CD14-positive monocyte (primary cell): ENCODE data around the gene PROS1. TPM values are rescaled to one million over a fixed set of nuclear protein-coding genes. Genes with fewer than 3 reads are reported as not detected.

Source experiments
- DNase-seq, 3 donors: peaks; one replicate each; pipeline ENCODE4 v3.0.0-alpha.2; 2011 to 2022
- H2AFZ ChIP-seq: 2 replicates; pipeline ENCODE4 v1.6.0; 2012; ENCODE audit warnings: mild to moderate bottlenecking, low read depth, low read length, inconsistent platforms; ENCODE audit not compliant: insufficient read depth, poor library complexity, severe bottlenecking
- H3K27ac ChIP-seq, 2 donors: 1 replicate in 1 of 2; 2 replicates in 1 of 2; pipeline ENCODE4 v1.5.1; 2012 to 2013; ENCODE audit warnings: low read length in 2 of 2, control low read depth in 1 of 2, inconsistent platforms in 1 of 2, low read depth in 1 of 2, mild to moderate bottlenecking in 1 of 2
- H3K27me3 ChIP-seq, 2 donors: one replicate each; pipeline versions ENCODE4 v1.6.0 to v1.6.1; 2011 to 2013; ENCODE audit warnings: low read length in 2 of 2; ENCODE audit not compliant: control insufficient read depth in 2 of 2, insufficient read depth in 2 of 2
- H3K36me3 ChIP-seq, 2 donors: replicated peaks in 1 of 2; 1 replicate in 1 of 2; 2 replicates in 1 of 2; pipeline versions ENCODE4 v1.5.1 to v1.6.1; 2012 to 2013; ENCODE audit warnings: low read length in 2 of 2, control low read depth in 1 of 2, inconsistent platforms in 1 of 2, mild to moderate bottlenecking in 1 of 2; ENCODE audit not compliant: insufficient read depth in 2 of 2, control insufficient read depth in 1 of 2
- H3K4me1 ChIP-seq, 2 donors: 1 replicate in 1 of 2; 2 replicates in 1 of 2; pipeline versions ENCODE4 v1.5.1 to v1.6.1; 2012 to 2013; ENCODE audit warnings: low read length in 2 of 2, control low read depth in 1 of 2, inconsistent platforms in 1 of 2, mild to moderate bottlenecking in 1 of 2, moderate library complexity in 1 of 2; ENCODE audit not compliant: insufficient read depth in 2 of 2, control insufficient read depth in 1 of 2
- H3K4me2 ChIP-seq: replicated peaks from 2 replicates; pipeline ENCODE3; 2012; ENCODE audit warnings: low read length, moderate library complexity, mild to moderate bottlenecking; ENCODE audit not compliant: poor library complexity, severe bottlenecking; ENCODE audit errors: extremely low read depth
- H3K4me3 ChIP-seq, 3 experiments: fragments of 200-600 bp in 1 of 3; sonication (generic) in 1 of 3; replicated peaks in 1 of 3; 1 replicate in 2 of 3; 2 replicates in 1 of 3; pipeline ENCODE4 v1.5.1; 2011 to 2013; ENCODE audit warnings: low read length in 3 of 3, mild to moderate bottlenecking in 3 of 3, control low read depth in 2 of 3, low read depth in 2 of 3, inconsistent platforms in 1 of 3, moderate library complexity in 1 of 3
- H3K79me2 ChIP-seq: 2 replicates; pipeline ENCODE4 v1.6.0; 2012; ENCODE audit warnings: mild to moderate bottlenecking, control low read depth, inconsistent platforms, low read length, moderate library complexity; ENCODE audit not compliant: insufficient read depth
- H3K9ac ChIP-seq: 2 replicates; pipeline ENCODE4 v1.6.0; 2017; ENCODE audit warnings: low read length, mild to moderate bottlenecking; ENCODE audit not compliant: insufficient read depth, poor library complexity, severe bottlenecking
- H3K9me3 ChIP-seq, 2 donors: replicated peaks in 1 of 2; 1 replicate in 1 of 2; 2 replicates in 1 of 2; pipeline versions ENCODE4 v1.5.1 to v1.6.1; 2012 to 2013; ENCODE audit warnings: low read length in 2 of 2, control low read depth in 1 of 2; ENCODE audit not compliant: control insufficient read depth in 1 of 2, insufficient read depth in 1 of 2
- H4K20me1 ChIP-seq: 2 replicates; pipeline ENCODE4 v1.6.0; 2012; ENCODE audit warnings: mild to moderate bottlenecking, low read length, control low read depth, moderate library complexity; ENCODE audit not compliant: insufficient read depth
- H3K27ac Mint-ChIP-seq, 7 donors: one replicate each; pipeline ENCODE4 v1.8.0; 2020; ENCODE audit warnings: mild to moderate bottlenecking in 7 of 7, mixed read lengths in 7 of 7, moderate library complexity in 6 of 7, inconsistent platforms in 2 of 7
- H3K27me3 Mint-ChIP-seq, 3 donors: one replicate each; pipeline ENCODE4 v1.8.0; 2021 to 2022; ENCODE audit warnings: low read depth in 3 of 3, mild to moderate bottlenecking in 3 of 3, mixed read lengths in 3 of 3, moderate library complexity in 3 of 3, inconsistent platforms in 1 of 3
- H3K36me3 Mint-ChIP-seq, 2 donors: one replicate each; pipeline ENCODE4 v1.8.0; 2020; ENCODE audit warnings: mixed read lengths in 2 of 2, inconsistent platforms in 1 of 2, mild to moderate bottlenecking in 1 of 2
- H3K4me1 Mint-ChIP-seq: one replicate; pipeline ENCODE4 v1.8.0; 2020; ENCODE audit warnings: mild to moderate bottlenecking, mixed read lengths
- H3K4me3 Mint-ChIP-seq, 2 donors: one replicate each; pipeline ENCODE4 v1.8.0; 2020; ENCODE audit warnings: mild to moderate bottlenecking in 2 of 2, mixed read lengths in 2 of 2, moderate library complexity in 1 of 2
- H3K9me3 Mint-ChIP-seq, 7 donors: one replicate each; pipeline ENCODE4 v1.8.0; 2020 to 2022; ENCODE audit warnings: mixed read lengths in 7 of 7, mild to moderate bottlenecking in 6 of 7, moderate library complexity in 6 of 7, inconsistent platforms in 2 of 7
- CTCF ChIP-seq: fragments of 200-600 bp; IDR thresholded peaks from one replicate; pipeline ENCODE4 v1.8.0; 2022; ENCODE audit warnings: antibody characterized with exemption, mild to moderate bottlenecking
- WGBS: methylation state at CpG from one replicate; pipeline ENCODE4 v1.1.5; 2013; ENCODE audit warnings: missing lambda C conversion rate; ENCODE audit not compliant: insufficient coverage; 5-methylcytosine and 5-hydroxymethylcytosine counted together
- intact Hi-C, 2 donors: fragments of 100-400 bp; cut with micrococcal nuclease; formaldehyde crosslinking; loops; one replicate each; pipeline versions ENCODE4 v1.15.0 to v1.15.1; 2023
- polyA plus RNA-seq, 3 donors: library from polyadenylated mRNA; depleted of rRNA in 1 of 3; unstranded in 2 of 3; stranded (reverse) in 1 of 3; fragments of 300-500 nt in 2 of 3; fragments of >200 nt in 1 of 3; fragmentation: Illumina TruSeq in 2 of 3; gene quantifications; 1 replicate in 2 of 3; 2 replicates in 1 of 3; pipeline ENCODE4 v1.2.3, GENCODE V29; 2012 to 2021

The PROS1 gene
- polyA plus RNA-seq, 3 donors, result 0.21 to 0.85 (median 0.58) TPM

GRCh38 chr3:94001191-94001590, 27.5 kb upstream of the PROS1 start:
- no peak overlapping the region for H3K27ac ChIP-seq
- TF ChIP-seq CTCF, result no peak
- Mint-ChIP-seq H3K27me3 (peaks cover 0 to 1% (median 0%) of the 10 kb centered on the region in 3 donors), H3K36me3 (peaks cover 3 to 6% of the 10 kb centered on the region in 2 donors), H3K27ac (no peak overlapping the region), H3K9me3 (no peaks in the 10 kb centered on the region), H3K4me1 (peaks cover 3% of the 10 kb centered on the region), H3K4me3 (no peak overlapping the region)
- H3K27me3 ChIP-seq, result no peaks in the 10 kb centered on the region
- no peak for DNase-seq
- no peaks in the 10 kb centered on the region for H3K9me3 ChIP-seq
- no CpG with 5 or more reads among the region's 1 CpG for WGBS
- H3K4me2 ChIP-seq, result no peak overlapping the region
- H3K36me3 ChIP-seq, result no peaks in the 10 kb centered on the region
- no peaks in the 10 kb centered on the region for H3K79me2 ChIP-seq
- no peak overlapping the region for H2AFZ ChIP-seq
- no peak overlapping the region for H3K4me3 ChIP-seq
- intact Hi-C loops, result no loop called here
- no peaks in the 10 kb centered on the region for H4K20me1 ChIP-seq
- H3K9ac ChIP-seq, result no peak overlapping the region
- no peaks in the 10 kb centered on the region for H3K4me1 ChIP-seq

- Histone ChIP-seq H3K79me2 (no peaks in the 10 kb centered on the region), H3K9ac (no peak overlapping the region), H3K36me3 (no peaks in the 10 kb centered on the region), H3K4me2 (no peak overlapping the region), H3K27me3 (no peaks in the 10 kb centered on the region), H2AFZ (no peak overlapping the region), H3K4me3 (no peak overlapping the region), H3K27ac (no peak overlapping the region), H3K4me1 (no peaks in the 10 kb centered on the region), H4K20me1 (no peaks in the 10 kb centered on the region), H3K9me3 (no peaks in the 10 kb centered on the region)
- Mint-ChIP-seq H3K4me3 (no peak overlapping the region), H3K27me3 (no peaks in the 10 kb centered on the region), H3K27ac (peak overlapping the region in 1 of 7 donors; percentile 16), H3K36me3 (peaks cover 3 to 6% of the 10 kb centered on the region in 2 donors), H3K4me1 (no peaks in the 10 kb centered on the region), H3K9me3 (no peaks in the 10 kb centered on the region)
- intact Hi-C loops, result no loop called here
- 60% methylated on average over 1 of the region's 3 CpGs for WGBS
- no peak for TF ChIP-seq CTCF
- no peak for DNase-seq
These were observed 20.4 kb upstream of the PROS1 start for GRCh38 chr3:93994056-93994455.
